IMR-90 (cell line): ENCODE results near the gene SKIC8. TPM values are rescaled to one million over a fixed set of nuclear protein-coding genes. Genes with fewer than 3 reads are reported as not detected.

ENCODE experiments used
- ATAC-seq: fragments of 200-7000 bp; cut with Tn5 transposase; 2 replicates; pipeline ENCODE4 v1.9.1; 2020; ENCODE audit warnings: low read depth, mild to moderate bottlenecking, moderate library complexity
- BruUV-seq: library from RNA; stranded (reverse); fragments of 400-500 nt; replicated peaks from 2 replicates; lab custom pipeline; 2021; lab: Mats Ljungman, UMichigan
- CTCF ChIA-PET: fragments of 300-600 bp; formaldehyde crosslinking; extraction: SDS; loops from one replicate; lab custom pipeline; 2021; ENCODE audit warnings: antibody characterized with exemption; lab: Yijun Ruan, JAX
- POLR2A ChIA-PET: fragments of 300-600 bp; sonication (Branson Sonifier 250); formaldehyde crosslinking; loops from one replicate; lab custom pipeline; 2022; ENCODE audit warnings: antibody characterized with exemption; ENCODE audit not compliant: unreplicated experiment; lab: Charles Lee
- DNase-seq: peaks from one replicate; pipeline ENCODE4 v3.0.0; 2013
- H2AFZ ChIP-seq: replicated peaks from 2 replicates; pipeline ENCODE3; 2013; ENCODE audit warnings: low read length, mild to moderate bottlenecking; ENCODE audit not compliant: poor library complexity
- H2AK5ac ChIP-seq: 2 replicates; pipeline ENCODE4 v1.6.1; 2013; ENCODE audit warnings: low read depth, low read length, inconsistent platforms
- H2AK9ac ChIP-seq: replicated peaks from 2 replicates; pipeline ENCODE3; 2013; ENCODE audit warnings: mild to moderate bottlenecking, low read depth, low read length, moderate library complexity; ENCODE audit not compliant: poor library complexity
- H2BK120ac ChIP-seq: 2 replicates; pipeline ENCODE4 v1.6.1; 2013; ENCODE audit warnings: low read depth, low read length, inconsistent platforms
- H2BK15ac ChIP-seq: 3 replicates; pipeline ENCODE4 v1.6.1; 2013; ENCODE audit warnings: low read depth, low read length, inconsistent platforms
- H2BK20ac ChIP-seq: 2 replicates; pipeline ENCODE4 v1.6.1; 2013; ENCODE audit warnings: low read depth, mild to moderate bottlenecking, inconsistent platforms, low read length, moderate library complexity
- H2BK5ac ChIP-seq: 2 replicates; pipeline ENCODE4 v1.6.1; 2013; ENCODE audit warnings: mild to moderate bottlenecking, low read depth, low read length, inconsistent platforms; ENCODE audit not compliant: poor library complexity, severe bottlenecking
- H3K14ac ChIP-seq: replicated peaks from 2 replicates; pipeline ENCODE4 v1.6.1; 2013; ENCODE audit warnings: low read depth, low read length, inconsistent platforms
- H3K18ac ChIP-seq: 2 replicates; pipeline ENCODE4 v1.6.1; 2013; ENCODE audit warnings: low read depth, low read length, control low read depth
- H3K23ac ChIP-seq: 2 replicates; pipeline ENCODE4 v1.6.1; 2013; ENCODE audit warnings: low read depth, low read length, inconsistent platforms
- H3K27ac ChIP-seq: 2 replicates; pipeline ENCODE4 v1.5.1; 2013; ENCODE audit warnings: mild to moderate bottlenecking, control low read depth, low read length; ENCODE audit not compliant: insufficient read depth
- H3K27me3 ChIP-seq: 2 replicates; pipeline ENCODE4 v1.6.1; 2013; ENCODE audit warnings: low read length; ENCODE audit not compliant: control insufficient read depth, insufficient read depth
- H3K36me3 ChIP-seq: 2 replicates; pipeline ENCODE4 v1.6.1; 2013; ENCODE audit warnings: low read length, mixed read lengths; ENCODE audit not compliant: control insufficient read depth, insufficient read depth
- H3K4ac ChIP-seq: 2 replicates; pipeline ENCODE4 v1.6.1; 2013; ENCODE audit warnings: low read depth, low read length, inconsistent platforms
- H3K4me1 ChIP-seq: 2 replicates; pipeline ENCODE4 v1.6.1; 2013; ENCODE audit warnings: low read length, mixed read lengths; ENCODE audit not compliant: control insufficient read depth, insufficient read depth
- H3K4me2 ChIP-seq: 2 replicates; pipeline ENCODE4 v1.6.1; 2013; ENCODE audit warnings: low read depth, mild to moderate bottlenecking, control low read depth, low read length, moderate library complexity
- H3K4me3 ChIP-seq: 2 replicates; pipeline ENCODE4 v1.5.1; 2013; ENCODE audit warnings: low read depth, mild to moderate bottlenecking, control low read depth, low read length, moderate library complexity; ENCODE audit not compliant: insufficient read depth
- H3K56ac ChIP-seq: 2 replicates; pipeline ENCODE4 v1.6.1; 2013; ENCODE audit warnings: low read length, inconsistent platforms; ENCODE audit not compliant: insufficient read depth; ENCODE audit errors: extremely low read depth
- H3K79me1 ChIP-seq, 2 experiments: 2 replicates each; pipeline ENCODE4 v1.6.1; 2013; ENCODE audit warnings: low read length in 2 of 2, inconsistent platforms in 1 of 2, low read depth in 1 of 2
- H3K9ac ChIP-seq: 2 replicates; pipeline ENCODE4 v1.6.1; 2013; ENCODE audit warnings: low read depth, low read length, control low read depth
- H3K9me1 ChIP-seq: 2 replicates; pipeline ENCODE4 v1.6.1; 2013; ENCODE audit warnings: low read length, inconsistent platforms; ENCODE audit not compliant: insufficient read depth
- H3K9me3 ChIP-seq: 2 replicates; pipeline ENCODE4 v1.6.1; 2013; ENCODE audit warnings: low read length; ENCODE audit not compliant: control insufficient read depth, insufficient read depth
- H4K20me1 ChIP-seq: 2 replicates; pipeline ENCODE4 v1.6.1; 2013; ENCODE audit warnings: low read length, inconsistent platforms; ENCODE audit not compliant: insufficient read depth
- H4K5ac ChIP-seq: 2 replicates; pipeline ENCODE4 v1.6.1; 2013; ENCODE audit warnings: mild to moderate bottlenecking, low read depth, low read length, control low read depth
- H4K8ac ChIP-seq, 2 experiments: 2 replicates each; pipeline ENCODE4 v1.6.1; 2013; ENCODE audit warnings: low read depth in 2 of 2, low read length in 2 of 2, control low read depth in 1 of 2, inconsistent platforms in 1 of 2
- H4K91ac ChIP-seq: 2 replicates; pipeline ENCODE4 v1.6.1; 2013; ENCODE audit warnings: low read depth, low read length, inconsistent platforms; ENCODE audit not compliant: insufficient read depth
- BHLHE40 ChIP-seq: fragments of 150-350 bp; IDR thresholded peaks from 2 replicates; pipeline ENCODE4 v1.6.1; 2016; ENCODE audit warnings: mild to moderate bottlenecking, low read depth, low read length
- CEBPB ChIP-seq: IDR thresholded peaks from 2 replicates; pipeline ENCODE4 v1.6.1; 2012; ENCODE audit warnings: low read depth, low read length, improper control_type of control experiment
- CHD1 ChIP-seq: IDR thresholded peaks from 2 replicates; pipeline ENCODE4 v1.6.1; 2012; ENCODE audit warnings: low read depth, low read length, improper control_type of control experiment
- FOS ChIP-seq: fragments of 150-350 bp; IDR thresholded peaks from 2 replicates; pipeline ENCODE4 v1.6.1; 2016; ENCODE audit warnings: low read depth, low read length
- MAFK ChIP-seq: IDR thresholded peaks from 2 replicates; pipeline ENCODE4 v1.6.1; 2012; ENCODE audit warnings: low read depth, low read length, improper control_type of control experiment
- RAD21 ChIP-seq: IDR thresholded peaks from 2 replicates; pipeline ENCODE4 v1.6.1; 2012; ENCODE audit warnings: low read length, improper control_type of control experiment
- RCOR1 ChIP-seq: IDR thresholded peaks from 2 replicates; pipeline ENCODE4 v1.6.1; 2012; ENCODE audit warnings: mild to moderate bottlenecking, low read length, improper control_type of control experiment; ENCODE audit not compliant: insufficient replicate concordance
- RFX5 ChIP-seq: IDR thresholded peaks from 2 replicates; pipeline ENCODE4 v1.8.0; 2012; ENCODE audit warnings: low read depth, mild to moderate bottlenecking, low read length, moderate library complexity
- USF2 ChIP-seq: fragments of 150-350 bp; IDR thresholded peaks from 2 replicates; pipeline ENCODE4 v1.6.1; 2017; ENCODE audit warnings: mild to moderate bottlenecking, antibody characterized with exemption, low read length, low read depth
- WGBS, 2 experiments: methylation state at CpG; one replicate each; pipeline versions ENCODE4 v1.1.5 to v1.1.7; 2013; ENCODE audit warnings: missing lambda C conversion rate in 2 of 2; ENCODE audit not compliant: insufficient read length in 1 of 2; ENCODE audit errors: extremely low coverage in 2 of 2; 5-methylcytosine and 5-hydroxymethylcytosine counted together
- dilution Hi-C: fragments of 300-500 bp; cut with HindIII; formaldehyde crosslinking; loops from one replicate; pipeline ENCODE4 v1.14.3; 2018; ENCODE audit warnings: low sequenced_read_pairs; ENCODE audit not compliant: unreplicated experiment
- in situ Hi-C: fragments of 300-500 bp; cut with MboI; formaldehyde crosslinking; loops from 3 replicates; pipeline ENCODE4 v1.14.3; 2019; ENCODE audit warnings: low sequenced_read_pairs, inconsistent platforms, mixed read lengths
- intact Hi-C: fragments of 100-400 bp; cut with micrococcal nuclease; formaldehyde crosslinking; loops from 2 replicates; pipeline ENCODE4 v1.10.0; 2022
- polyA plus RNA-seq, 3 experiments: library from polyadenylated mRNA; depleted of rRNA; stranded (reverse); fragments of >200 nt; gene quantifications; 2 replicates each; pipeline ENCODE4 v1.2.3, GENCODE V29; 2012; ENCODE audit warnings: low replicate concordance in 1 of 3
- total RNA-seq: library from RNA; depleted of rRNA; stranded (reverse); fragments of >200 nt; gene quantifications from 2 replicates; pipeline ENCODE4 v1.2.3, GENCODE V29; 2012

Gene SKIC8
- total and polyA plus RNA-seq, 2 of the 4 experiments (the other 2 are of a cell fraction): 72.2 to 124 TPM

GRCh38 chr15:78290222-78290621, 9.2 kb downstream of the SKIC8 start:
- no TSS peak for BruUV-seq
- intact Hi-C loops (no loop called here), in situ Hi-C loops (no loop called here), dilution Hi-C loops (no loop called here)
- CTCF ChIA-PET: no interaction called here
- Histone ChIP-seq H3K4me1 (no peaks in the 10 kb centered on the region; the same call in 1 of the 2 replicates), H3K36me3 (peaks cover 39% of the 10 kb centered on the region), H3K79me1 (peaks cover 4 to 27% of the 10 kb centered on the region in 2 experiments; a peak in 3 of 4 replicates), H3K18ac (no peak overlapping the region), H2AFZ (no peak overlapping the region), H3K9ac (no peak overlapping the region), H3K9me1 (peaks cover 12% of the 10 kb centered on the region), H2BK5ac (no peak overlapping the region), H3K27ac (no peak overlapping the region), H2AK5ac (no peak overlapping the region), H2AK9ac (no peak overlapping the region), H3K4ac (no peak overlapping the region), H3K4me2 (no peak overlapping the region), H4K8ac (no peak overlapping the region), H3K27me3 (no peaks in the 10 kb centered on the region), H2BK20ac (no peak overlapping the region), H3K56ac (no peak overlapping the region), H4K5ac (no peak overlapping the region), H3K14ac (no peak overlapping the region), H2BK120ac (no peak overlapping the region), H2BK15ac (no peak overlapping the region), H3K23ac (no peak overlapping the region), H4K91ac (no peak overlapping the region), H3K9me3 (no peaks in the 10 kb centered on the region), H3K4me3 (no peak overlapping the region), H4K20me1 (no peaks in the 10 kb centered on the region)
- ATAC-seq (no peak), DNase-seq (no peak)
- POLR2A ChIA-PET: no interaction called here
- no peak for TF ChIP-seq RAD21
- TF ChIP-seq CHD1: no peak
- no peak for TF ChIP-seq FOS
- TF ChIP-seq BHLHE40: no peak
- no peak for TF ChIP-seq RCOR1
- TF ChIP-seq CEBPB: no peak
- TF ChIP-seq RFX5: no peak
- no peak for TF ChIP-seq USF2
- no peak for TF ChIP-seq MAFK
- WGBS, 2 experiments: no CpG with 5 or more reads among the region's 3 CpGs
